A673 (cell line): Measurements from ENCODE around the gene COIL.

Experiments used
- EZH2 ChIP-seq: fragments of 200-600 bp; sonication (generic); IDR thresholded peaks from 2 replicates; pipeline ENCODE4 v1.6.1; 2017; ENCODE audit warnings: borderline replicate concordance, low read depth, mild to moderate bottlenecking, mixed read lengths, antibody characterized with exemption, low read length; ENCODE audit not compliant: poor library complexity, severe bottlenecking
- TF ChIP-seq, protein P1 (sequence below): fragments of 300-800, 200-600 bp; sonication (generic); conservative IDR thresholded peaks from 2 replicates; pipeline ENCODE4 v1.5.1; 2017; ENCODE audit warnings: low read depth, mild to moderate bottlenecking, antibody characterized with exemption, low read length, moderate library complexity, mixed read lengths

DNA sequence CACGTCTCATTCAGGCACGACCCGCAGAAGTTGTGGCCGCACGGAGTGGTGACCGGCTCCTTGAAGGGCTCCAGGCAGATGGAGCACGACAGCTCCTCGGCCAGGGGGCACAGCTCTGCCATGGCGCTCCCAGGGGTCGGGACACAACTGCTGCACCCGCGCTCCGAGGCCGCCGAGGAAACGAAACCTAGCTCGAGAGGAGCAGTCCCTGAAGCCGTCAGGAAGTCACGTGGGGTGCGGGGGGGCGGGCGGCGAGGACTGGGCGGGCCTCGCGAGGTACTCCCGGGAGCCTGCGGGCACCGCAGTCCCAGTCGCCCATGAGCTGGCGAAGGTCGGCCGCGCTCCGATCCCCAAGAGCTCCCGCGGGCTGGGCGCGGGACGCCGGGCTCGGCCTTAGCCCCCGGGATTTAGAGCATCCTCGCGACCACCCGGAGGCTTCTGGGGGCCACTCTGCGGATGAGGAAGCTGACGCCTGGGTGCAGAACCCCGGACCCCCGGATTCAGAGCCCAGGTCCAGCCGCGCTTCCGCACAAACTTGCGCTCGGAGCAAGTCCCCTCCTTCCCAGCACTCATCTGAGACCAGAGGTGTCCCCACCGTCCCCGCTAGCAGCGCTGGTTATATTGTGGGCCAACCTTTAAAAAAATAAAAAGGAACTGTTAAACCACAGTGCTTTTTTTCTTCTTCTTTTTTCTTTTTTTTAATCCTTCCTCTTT is 46.8 kb downstream of the COIL start, which contains the start of gene TRIM25:
- TF ChIP-seq, protein P1, sequence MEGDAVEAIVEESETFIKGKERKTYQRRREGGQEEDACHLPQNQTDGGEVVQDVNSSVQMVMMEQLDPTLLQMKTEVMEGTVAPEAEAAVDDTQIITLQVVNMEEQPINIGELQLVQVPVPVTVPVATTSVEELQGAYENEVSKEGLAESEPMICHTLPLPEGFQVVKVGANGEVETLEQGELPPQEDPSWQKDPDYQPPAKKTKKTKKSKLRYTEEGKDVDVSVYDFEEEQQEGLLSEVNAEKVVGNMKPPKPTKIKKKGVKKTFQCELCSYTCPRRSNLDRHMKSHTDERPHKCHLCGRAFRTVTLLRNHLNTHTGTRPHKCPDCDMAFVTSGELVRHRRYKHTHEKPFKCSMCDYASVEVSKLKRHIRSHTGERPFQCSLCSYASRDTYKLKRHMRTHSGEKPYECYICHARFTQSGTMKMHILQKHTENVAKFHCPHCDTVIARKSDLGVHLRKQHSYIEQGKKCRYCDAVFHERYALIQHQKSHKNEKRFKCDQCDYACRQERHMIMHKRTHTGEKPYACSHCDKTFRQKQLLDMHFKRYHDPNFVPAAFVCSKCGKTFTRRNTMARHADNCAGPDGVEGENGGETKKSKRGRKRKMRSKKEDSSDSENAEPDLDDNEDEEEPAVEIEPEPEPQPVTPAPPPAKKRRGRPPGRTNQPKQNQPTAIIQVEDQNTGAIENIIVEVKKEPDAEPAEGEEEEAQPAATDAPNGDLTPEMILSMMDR, result no peak
- no peak for TF ChIP-seq EZH2
